IPS DF 19.7 (cell line): Measurements from ENCODE around the gene FOXK1.

ENCODE experiments used
- DNase-seq: peaks from one replicate; pipeline ENCODE4 v3.0.0-alpha.2; 2013; ENCODE audit warnings: low read depth, low spot score

FOXK1 gene

DNA sequence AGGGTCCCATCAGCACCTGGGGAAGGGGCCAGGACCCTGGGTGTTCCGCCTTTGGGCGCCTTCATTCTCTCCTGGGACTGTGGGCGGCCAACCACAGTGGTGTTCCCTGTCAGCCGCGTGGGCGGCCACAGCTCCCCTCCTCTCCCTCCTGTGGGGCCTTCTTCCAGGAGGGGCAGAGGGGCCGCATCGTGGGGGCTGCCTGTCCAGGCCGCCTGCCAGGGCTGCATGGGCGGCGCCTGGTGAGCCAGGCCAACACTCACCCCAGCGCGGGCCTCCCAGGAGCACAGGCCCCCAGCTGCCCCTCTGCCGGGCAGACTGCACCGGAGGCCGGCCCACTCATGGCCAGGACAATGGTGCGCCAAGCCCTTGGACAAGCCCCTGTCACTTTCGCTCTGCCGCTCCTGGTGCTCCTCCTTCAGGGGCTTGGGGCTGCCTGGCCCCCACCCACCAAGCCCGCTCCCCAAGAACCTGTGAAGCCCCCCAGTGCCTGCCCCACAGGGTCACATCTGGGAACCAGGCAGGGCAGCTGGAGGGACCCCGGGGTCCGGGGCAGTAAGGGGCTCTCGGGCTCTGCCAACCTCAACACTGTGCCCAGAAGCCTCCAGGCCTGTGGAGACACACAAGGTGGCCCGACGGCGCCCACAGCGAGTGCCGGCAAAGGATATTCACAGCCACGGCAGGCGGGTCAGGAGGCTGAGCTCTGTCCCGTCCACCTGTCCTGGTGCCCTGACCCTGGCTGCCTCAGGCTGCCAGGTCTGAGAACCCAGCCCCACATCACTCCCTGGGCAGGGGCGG, 136.1 kb downstream of the FOXK1 start:
- no peak for DNase-seq

DNA sequence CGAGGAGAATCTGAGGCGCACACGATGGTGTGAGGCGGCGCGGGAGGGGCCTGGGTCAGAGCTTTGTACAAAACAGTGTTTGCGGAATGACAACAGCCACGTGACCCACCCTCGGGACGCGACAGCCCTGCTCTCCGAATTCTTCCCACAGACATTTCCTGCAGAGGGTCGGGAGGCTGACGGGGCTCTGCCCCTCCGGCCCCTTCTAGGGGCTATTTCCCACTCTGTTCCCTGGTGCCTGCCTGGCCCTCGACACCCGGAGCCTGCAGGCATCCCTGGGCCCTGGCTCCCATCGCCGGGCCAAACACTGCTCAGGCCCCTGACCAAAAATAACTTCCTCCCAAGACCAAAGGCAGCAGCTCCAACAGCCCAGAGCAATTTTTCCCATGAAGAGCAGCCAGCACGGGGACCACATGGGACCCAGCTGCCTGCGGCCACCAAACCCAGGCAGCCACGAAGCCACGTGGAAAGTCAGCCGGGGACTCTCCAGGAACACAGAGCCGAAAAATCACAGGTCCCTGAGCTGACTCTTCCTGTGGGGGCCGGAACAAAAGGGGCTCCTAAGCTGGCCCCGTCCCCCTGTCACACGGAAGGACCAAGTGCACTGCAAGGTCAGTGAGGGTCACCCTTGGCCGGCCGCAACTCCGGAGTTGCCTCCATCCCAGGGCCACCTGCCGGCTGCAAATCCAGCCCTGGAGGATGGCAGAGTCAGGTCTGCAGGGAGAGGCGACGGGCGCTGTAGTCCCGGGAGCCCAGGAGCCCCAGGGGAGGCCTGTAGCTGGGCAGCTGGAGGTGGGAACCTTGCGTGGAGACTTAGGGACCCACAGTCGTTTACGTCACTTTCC, 137.7 kb downstream of the FOXK1 start:
- no peak for DNase-seq

DNA sequence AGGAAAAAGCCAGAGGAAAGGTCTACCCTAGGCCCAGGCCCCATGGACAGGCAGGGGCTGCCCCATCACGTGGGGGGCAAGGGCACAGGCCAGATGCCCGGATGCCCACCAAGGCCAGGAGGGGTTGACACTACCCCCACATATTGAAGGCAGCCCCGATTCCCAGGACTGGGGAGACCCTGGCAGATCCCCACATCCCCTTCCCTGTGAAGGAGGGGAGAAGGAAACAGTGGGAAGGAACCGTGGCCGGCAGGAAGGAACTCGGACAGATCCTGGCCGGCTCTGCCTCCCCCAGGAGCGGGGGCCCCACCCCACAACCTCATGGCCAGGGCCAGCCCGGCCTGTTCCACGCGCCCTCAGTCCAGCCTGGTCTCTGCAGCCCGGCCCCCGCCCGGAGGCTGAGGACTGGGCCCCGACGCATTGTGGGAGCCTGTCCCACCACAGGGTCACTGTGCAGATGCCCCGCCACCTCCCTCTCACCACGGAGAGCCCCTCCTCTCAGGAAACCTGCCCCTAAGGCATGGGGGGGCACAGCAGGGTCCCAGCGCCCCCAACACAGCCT, 138.4 kb downstream of the FOXK1 start:
- DNase-seq = no peak
